ENCODE data around the gene NOMO2.
"Not testable (repeated sequence)": the region's sequence is repeated elsewhere in the genome, so short reads cannot be mapped to it uniquely, and the experiment has no call there.

- TF ChIP-seq, protein P1, sequence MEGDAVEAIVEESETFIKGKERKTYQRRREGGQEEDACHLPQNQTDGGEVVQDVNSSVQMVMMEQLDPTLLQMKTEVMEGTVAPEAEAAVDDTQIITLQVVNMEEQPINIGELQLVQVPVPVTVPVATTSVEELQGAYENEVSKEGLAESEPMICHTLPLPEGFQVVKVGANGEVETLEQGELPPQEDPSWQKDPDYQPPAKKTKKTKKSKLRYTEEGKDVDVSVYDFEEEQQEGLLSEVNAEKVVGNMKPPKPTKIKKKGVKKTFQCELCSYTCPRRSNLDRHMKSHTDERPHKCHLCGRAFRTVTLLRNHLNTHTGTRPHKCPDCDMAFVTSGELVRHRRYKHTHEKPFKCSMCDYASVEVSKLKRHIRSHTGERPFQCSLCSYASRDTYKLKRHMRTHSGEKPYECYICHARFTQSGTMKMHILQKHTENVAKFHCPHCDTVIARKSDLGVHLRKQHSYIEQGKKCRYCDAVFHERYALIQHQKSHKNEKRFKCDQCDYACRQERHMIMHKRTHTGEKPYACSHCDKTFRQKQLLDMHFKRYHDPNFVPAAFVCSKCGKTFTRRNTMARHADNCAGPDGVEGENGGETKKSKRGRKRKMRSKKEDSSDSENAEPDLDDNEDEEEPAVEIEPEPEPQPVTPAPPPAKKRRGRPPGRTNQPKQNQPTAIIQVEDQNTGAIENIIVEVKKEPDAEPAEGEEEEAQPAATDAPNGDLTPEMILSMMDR (IDR thresholded peaks at IDR 0.05): not testable (repeated sequence)
- not testable (repeated sequence) for TF ChIP-seq ZFX (IDR thresholded peaks at IDR 0.05; ENCODE audit: borderline replicate concordance)
Measured at GRCh38 chr16:18585789-18586188, 23.9 kb upstream of the NOMO2 start.

Measured in 22Rv1 (cell line).